D721Med (cell line): ENCODE measurements around the gene QRSL1.
"Not testable (repeated sequence)": the region's sequence is repeated elsewhere in the genome, so short reads cannot be mapped to it uniquely, and the experiment has no call there.

Experiments
- DNase-seq: peaks from one replicate; pipeline ENCODE4 v3.0.0; 2011; ENCODE audit warnings: low spot score; ENCODE audit not compliant: insufficient read length
- FAIRE-seq: peaks from 2 replicates; lab custom pipeline; 2011; peaks lifted over from hg19 to GRCh38; lab: Jason Lieb, UNC
- TF ChIP-seq, protein P1 (sequence below): IDR thresholded peaks from 2 replicates; pipeline ENCODE4 v1.5.1; 2012; ENCODE audit warnings: mild to moderate bottlenecking, control low read depth; ENCODE audit not compliant: insufficient read depth; ENCODE audit errors: missing control alignments

QRSL1 gene

DNA sequence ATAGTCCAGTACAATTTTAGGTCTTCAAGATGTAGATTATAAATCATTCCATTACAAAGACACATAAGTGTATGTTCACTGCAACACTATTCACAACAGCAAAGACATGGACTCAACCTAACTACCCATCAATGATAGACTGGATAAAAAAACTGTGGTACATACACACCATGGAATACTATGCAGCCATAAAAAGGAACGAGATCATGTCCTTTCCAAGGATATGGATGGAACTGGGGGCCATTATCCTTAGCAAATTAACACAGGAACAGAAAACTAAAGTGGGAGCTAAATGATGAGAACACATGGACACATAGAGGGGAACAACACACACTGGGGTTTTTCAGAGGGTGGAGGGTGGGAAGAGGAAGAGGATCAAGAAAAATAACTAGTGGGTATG, 6.3 kb upstream of the QRSL1 start:
- TF ChIP-seq, protein P1, sequence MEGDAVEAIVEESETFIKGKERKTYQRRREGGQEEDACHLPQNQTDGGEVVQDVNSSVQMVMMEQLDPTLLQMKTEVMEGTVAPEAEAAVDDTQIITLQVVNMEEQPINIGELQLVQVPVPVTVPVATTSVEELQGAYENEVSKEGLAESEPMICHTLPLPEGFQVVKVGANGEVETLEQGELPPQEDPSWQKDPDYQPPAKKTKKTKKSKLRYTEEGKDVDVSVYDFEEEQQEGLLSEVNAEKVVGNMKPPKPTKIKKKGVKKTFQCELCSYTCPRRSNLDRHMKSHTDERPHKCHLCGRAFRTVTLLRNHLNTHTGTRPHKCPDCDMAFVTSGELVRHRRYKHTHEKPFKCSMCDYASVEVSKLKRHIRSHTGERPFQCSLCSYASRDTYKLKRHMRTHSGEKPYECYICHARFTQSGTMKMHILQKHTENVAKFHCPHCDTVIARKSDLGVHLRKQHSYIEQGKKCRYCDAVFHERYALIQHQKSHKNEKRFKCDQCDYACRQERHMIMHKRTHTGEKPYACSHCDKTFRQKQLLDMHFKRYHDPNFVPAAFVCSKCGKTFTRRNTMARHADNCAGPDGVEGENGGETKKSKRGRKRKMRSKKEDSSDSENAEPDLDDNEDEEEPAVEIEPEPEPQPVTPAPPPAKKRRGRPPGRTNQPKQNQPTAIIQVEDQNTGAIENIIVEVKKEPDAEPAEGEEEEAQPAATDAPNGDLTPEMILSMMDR = no peak
- DNase-seq = no peak
- no peak for FAIRE-seq

DNA sequence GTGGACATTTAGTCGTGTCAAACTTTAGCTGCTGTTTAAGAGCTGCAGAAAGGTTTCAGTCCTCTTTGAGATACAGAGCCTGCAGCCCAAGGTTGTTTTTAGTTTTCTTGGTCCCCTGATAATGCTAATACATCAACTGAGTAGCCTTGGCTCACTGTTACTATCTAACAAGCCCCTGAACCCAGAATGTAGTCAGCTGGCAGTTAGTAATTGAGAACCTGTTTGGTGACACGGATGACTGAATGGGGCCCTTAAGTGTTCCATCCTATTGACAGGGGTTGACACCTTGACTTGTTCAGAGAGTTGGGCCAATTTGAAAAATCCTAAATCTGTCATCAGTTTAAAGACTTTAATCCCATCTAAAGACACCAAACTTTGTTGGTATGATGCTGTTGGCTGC, 2.9 kb upstream of the QRSL1 start:
- FAIRE-seq = no peak
- TF ChIP-seq, protein P1 = no peak
- DNase-seq = no peak

DNA sequence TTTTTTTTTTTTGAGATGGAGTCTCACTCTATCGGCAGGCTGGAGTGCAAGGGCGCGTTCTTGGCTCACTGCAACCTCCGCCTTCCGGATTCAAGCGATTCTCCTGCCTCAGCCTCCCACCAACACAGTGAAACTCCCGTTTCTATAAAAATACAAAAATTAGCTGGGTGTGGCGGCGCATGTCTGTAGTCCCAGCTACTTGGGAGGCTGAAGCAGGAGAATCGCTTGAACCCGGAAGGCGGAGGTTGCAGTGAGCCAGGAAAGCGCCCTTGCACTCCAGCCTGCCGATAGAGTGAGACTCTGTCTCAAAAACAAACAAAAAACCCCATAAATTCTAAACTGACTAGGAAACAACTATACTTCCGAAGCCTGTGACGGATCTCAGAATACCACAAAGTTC, 1.6 kb upstream of the QRSL1 start:
- not testable (repeated sequence) for FAIRE-seq

DNA sequence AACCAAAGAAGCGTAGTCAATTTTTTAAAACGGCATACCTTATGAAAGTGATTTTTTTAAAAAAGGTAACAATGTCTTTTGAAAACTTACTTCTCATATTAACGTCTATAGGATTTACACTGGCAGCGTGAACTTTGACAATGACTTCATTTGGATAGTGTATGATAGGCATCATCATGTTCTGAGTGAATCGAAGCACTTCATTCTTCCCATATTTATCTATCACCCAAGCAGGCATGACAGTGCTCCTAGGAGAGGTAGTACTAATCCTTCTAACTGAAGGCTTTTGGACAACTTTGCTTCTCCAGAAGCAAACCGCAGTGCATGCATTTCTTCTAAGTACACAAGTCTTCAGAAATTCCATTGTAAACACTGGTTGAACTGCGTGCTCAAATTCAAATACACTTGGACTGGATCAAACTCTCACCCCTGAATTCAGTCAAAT, 698 bp upstream of the QRSL1 start:
- TF ChIP-seq, protein P1 = no peak
- no peak for FAIRE-seq
- no peak for DNase-seq

More for the DNA sequence above, 1.6 kb upstream of the QRSL1 start:
- DNase-seq = not testable (repeated sequence)

DNA sequence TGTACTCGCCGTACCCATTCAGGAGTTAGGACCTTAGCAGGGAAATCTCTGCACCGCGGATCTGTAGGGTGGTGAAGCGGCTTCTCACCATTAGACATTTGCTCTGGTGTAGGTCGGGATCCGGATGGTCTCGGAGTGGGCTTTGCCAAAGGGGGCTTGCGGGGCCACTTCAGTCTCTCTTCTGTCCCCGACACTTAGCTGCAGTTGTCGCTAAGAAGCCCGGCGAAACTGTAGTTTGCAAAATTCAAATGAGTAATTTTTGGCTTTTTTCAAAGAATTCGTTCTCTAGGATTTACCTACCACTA, 433 bp downstream of the QRSL1 start:
- DNase-seq (no peak), FAIRE-seq (no peak)
- TF ChIP-seq, protein P1 = no peak

DNA sequence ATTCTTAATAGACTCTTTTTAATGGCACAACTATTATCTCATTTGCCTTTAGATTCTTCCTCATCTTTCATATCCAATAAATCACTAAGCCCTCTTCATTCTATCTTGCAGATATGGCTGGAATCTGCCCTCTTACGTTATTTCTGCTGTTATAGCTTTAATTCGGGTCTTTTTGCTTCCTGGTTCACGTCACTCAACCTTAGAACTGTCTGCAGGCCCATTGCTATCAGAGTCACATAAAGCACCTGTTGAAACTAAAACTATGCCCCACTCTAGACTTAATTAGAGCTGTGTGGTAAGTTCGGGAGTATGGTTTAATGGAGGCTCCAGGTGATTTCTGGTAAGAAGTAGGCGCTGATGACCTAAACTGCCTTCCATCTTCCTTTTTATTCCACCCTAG, 988 bp downstream of the QRSL1 start:
- FAIRE-seq = no peak

DNA sequence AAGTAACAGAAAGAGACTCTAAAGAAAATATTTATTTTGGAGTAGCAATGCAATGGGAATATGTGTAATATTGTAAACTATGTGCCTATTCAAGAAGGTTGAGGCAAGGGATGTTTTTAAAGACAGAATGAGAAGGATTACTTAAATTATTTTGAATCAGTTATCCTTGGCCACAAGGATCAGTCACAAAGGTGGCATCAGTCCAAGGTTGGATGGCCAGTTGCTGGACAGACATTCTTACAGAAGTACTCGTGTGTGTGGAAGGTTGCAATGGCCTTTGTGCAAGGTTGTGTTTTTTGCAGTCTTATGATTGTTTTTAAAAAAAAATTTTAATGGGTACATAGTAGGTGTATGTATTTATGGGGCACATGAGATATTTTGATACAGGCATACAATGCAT, 2.0 kb downstream of the QRSL1 start:
- DNase-seq = no peak
- TF ChIP-seq, protein P1 = no peak
- no peak for FAIRE-seq

More for the DNA sequence above, 988 bp downstream of the QRSL1 start:
- DNase-seq = no peak
- TF ChIP-seq, protein P1 = no peak

DNA sequence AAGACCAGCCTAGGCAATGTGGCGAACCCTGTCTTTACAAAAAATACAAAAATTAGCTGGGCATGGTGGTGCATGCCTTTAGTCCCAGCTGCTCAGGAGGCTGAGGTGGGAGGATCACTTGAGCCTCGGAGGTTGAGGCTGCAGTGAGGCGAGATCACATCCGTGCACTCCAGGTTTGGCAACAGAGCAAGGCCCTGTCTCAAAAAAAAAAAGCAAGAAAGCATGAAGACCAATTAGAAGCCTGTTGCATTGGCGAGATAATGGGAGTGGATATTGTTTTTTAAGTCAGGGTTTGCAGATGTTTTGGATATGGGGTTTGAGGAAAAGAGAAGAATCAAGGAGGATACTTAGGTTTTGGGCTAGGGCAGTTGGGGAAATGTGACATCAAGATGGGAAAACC, 5.2 kb downstream of the QRSL1 start:
- TF ChIP-seq, protein P1 = no peak
- DNase-seq (no peak), FAIRE-seq (no peak)
